Esophagus muscularis mucosa (tissue), 4 donors: Measurements from ENCODE around the gene TCERG1L. TPM values are rescaled to one million over a fixed set of nuclear protein-coding genes. Genes with fewer than 3 reads are reported as not detected.

Experiments
- DNase-seq: peaks from one replicate; pipeline ENCODE4 v3.0.0-alpha.2; 2017; ENCODE audit errors: extremely low spot score
- H3K27ac ChIP-seq, 4 donors: fragments of 200-600 bp; sonication (generic); replicated peaks in 1 of 4; 1 replicate in 3 of 4; 2 replicates in 1 of 4; pipeline ENCODE4 v1.5.1; 2016 to 2019; ENCODE audit warnings: mild to moderate bottlenecking in 1 of 4
- H3K27me3 ChIP-seq, 4 donors: fragments of 200-600 bp; sonication (generic); one replicate each; pipeline versions ENCODE4 v1.5.1 to v1.6.0; 2016 to 2019
- H3K36me3 ChIP-seq, 4 donors: fragments of 200-600 bp; sonication (generic); one replicate each; pipeline ENCODE4 v1.5.1; 2016 to 2019
- H3K4me1 ChIP-seq, 4 donors: fragments of 200-600 bp; sonication (generic); one replicate each; pipeline ENCODE4 v1.5.1; 2016 to 2019
- H3K4me3 ChIP-seq, 4 donors: fragments of 200-600 bp; sonication (generic); 1 replicate in 2 of 4; 2 replicates in 2 of 4; pipeline ENCODE4 v1.5.1; 2016 to 2019; ENCODE audit warnings: mild to moderate bottlenecking in 4 of 4, moderate library complexity in 1 of 4
- H3K9me3 ChIP-seq, 4 donors: fragments of 200-600 bp; sonication (generic); 1 replicate in 3 of 4; 2 replicates in 1 of 4; pipeline ENCODE4 v1.5.1; 2016 to 2019
- EP300 ChIP-seq: sonication (generic); formaldehyde crosslinking; IDR thresholded peaks from one replicate; pipeline ENCODE4 v1.6.1; 2017; ENCODE audit warnings: antibody characterized with exemption
- POLR2A ChIP-seq: fragments of 450-650 bp; IDR thresholded peaks from one replicate; pipeline ENCODE4 v1.6.1; 2017; ENCODE audit warnings: antibody characterized with exemption, moderate library complexity, mild to moderate bottlenecking, low read depth
- POLR2AphosphoS5 ChIP-seq, 2 donors: sonication (generic); formaldehyde crosslinking; IDR thresholded peaks; one replicate each; pipeline ENCODE4 v1.6.1; 2017; ENCODE audit warnings: antibody characterized with exemption in 2 of 2
- WGBS: methylation state at CpG from one replicate; pipeline ENCODE4 v1.1.5; 2018; 5-methylcytosine and 5-hydroxymethylcytosine counted together
- intact Hi-C: fragments of 100-400 bp; cut with DNase I; formaldehyde crosslinking; loops from one replicate; pipeline ENCODE4 v1.15.1; 2023
- total RNA-seq, 4 donors: library from RNA; depleted of rRNA; stranded (reverse); fragments of >200 nt; gene quantifications; one replicate each; pipeline versions ENCODE4 v1.1.0 to v1.2.1, GENCODE V29; 2016
- TF ChIP-seq, protein P1 (sequence below), 3 experiments: fragments of 200-600 bp in 2 of 3; fragments of 450-650 bp in 1 of 3; sonication (generic) in 2 of 3; IDR thresholded peaks; one replicate each; pipeline ENCODE4 v1.5.1; 2017 to 2019; ENCODE audit warnings: antibody characterized with exemption in 3 of 3, mild to moderate bottlenecking in 2 of 3, moderate library complexity in 1 of 3

TCERG1L gene, protein sequence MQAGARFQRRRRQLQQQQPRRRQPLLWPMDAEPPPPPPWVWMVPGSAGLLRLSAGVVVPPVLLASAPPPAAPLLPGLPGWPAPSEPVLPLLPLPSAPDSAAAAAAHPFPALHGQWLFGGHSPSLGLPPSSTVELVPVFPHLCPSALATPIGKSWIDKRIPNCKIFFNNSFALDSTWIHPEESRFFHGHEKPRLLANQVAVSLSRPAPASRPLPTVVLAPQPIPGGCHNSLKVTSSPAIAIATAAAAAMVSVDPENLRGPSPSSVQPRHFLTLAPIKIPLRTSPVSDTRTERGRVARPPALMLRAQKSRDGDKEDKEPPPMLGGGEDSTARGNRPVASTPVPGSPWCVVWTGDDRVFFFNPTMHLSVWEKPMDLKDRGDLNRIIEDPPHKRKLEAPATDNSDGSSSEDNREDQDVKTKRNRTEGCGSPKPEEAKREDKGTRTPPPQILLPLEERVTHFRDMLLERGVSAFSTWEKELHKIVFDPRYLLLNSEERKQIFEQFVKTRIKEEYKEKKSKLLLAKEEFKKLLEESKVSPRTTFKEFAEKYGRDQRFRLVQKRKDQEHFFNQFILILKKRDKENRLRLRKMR
- not detected for total RNA-seq

DNA sequence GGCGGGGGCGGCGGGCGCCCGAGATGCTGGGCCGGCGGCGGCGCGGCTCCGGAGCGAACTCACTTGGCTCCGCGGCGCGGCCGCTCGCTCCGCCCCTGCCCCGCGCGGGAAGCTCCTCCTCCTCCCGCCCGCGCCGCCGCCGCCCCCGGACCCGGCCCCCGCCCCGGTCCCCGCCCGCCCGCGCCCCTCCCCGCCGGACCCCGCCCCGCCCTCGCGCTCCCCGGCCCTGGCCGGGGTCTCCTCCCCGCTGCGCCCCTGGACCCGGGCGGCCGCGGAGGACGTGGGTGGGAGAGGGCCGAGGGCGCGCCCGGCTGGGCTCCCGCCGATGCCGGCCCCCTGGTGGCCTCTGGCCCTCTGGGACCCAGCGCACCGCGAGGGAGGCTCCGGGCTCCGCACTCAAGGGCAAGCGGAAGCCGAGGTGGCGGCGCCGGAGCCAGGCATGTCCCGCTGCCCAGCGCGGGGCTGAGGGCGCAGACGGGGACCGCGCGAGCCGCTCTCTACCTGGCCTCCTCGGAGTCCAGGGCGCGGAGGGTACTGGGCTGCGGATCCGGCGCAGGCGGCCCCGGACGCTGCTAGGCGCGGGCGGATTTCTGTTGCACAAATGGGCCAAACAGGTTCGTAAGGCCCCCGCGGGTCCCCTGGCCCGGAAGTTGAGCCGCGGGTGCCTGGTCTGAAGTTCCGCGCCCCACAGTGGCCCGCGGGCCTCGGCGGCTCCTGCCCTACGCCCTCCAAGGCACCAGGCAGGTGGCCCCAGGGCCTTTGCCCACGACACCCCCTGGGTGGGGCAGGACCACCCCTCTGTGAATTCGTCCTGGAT is at the start of gene TCERG1L:
TSS of gene TCERG1L (minus strand) at position 61 of the 817 bp plus-strand sequence. CDS start 86 bp downstream, outside the sequence.
- no peak within 1 kb of the TSS for H3K27ac ChIP-seq
- TF ChIP-seq, protein P1, sequence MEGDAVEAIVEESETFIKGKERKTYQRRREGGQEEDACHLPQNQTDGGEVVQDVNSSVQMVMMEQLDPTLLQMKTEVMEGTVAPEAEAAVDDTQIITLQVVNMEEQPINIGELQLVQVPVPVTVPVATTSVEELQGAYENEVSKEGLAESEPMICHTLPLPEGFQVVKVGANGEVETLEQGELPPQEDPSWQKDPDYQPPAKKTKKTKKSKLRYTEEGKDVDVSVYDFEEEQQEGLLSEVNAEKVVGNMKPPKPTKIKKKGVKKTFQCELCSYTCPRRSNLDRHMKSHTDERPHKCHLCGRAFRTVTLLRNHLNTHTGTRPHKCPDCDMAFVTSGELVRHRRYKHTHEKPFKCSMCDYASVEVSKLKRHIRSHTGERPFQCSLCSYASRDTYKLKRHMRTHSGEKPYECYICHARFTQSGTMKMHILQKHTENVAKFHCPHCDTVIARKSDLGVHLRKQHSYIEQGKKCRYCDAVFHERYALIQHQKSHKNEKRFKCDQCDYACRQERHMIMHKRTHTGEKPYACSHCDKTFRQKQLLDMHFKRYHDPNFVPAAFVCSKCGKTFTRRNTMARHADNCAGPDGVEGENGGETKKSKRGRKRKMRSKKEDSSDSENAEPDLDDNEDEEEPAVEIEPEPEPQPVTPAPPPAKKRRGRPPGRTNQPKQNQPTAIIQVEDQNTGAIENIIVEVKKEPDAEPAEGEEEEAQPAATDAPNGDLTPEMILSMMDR (IDR thresholded peaks at IDR 0.05) = no peak
- no peak for TF ChIP-seq EP300
- intact Hi-C loops = no loop called here
- peak within 1 kb of the TSS; percentile 22 to 34 (median 32) for H3K4me3 ChIP-seq
- no peaks in the 10 kb centered on the region for H3K36me3 ChIP-seq
- no peaks in the 10 kb centered on the region for H3K9me3 ChIP-seq
- DNase-seq = no peak
- peaks cover 9 to 85% (median 23%) of the 10 kb centered on the region in 4 donors for H3K27me3 ChIP-seq
- 10% methylated on average over 2 of the region's 104 CpGs for WGBS
- peaks cover 0 to 23% (median 20%) of the 10 kb centered on the region in 4 donors for H3K4me1 ChIP-seq

DNA sequence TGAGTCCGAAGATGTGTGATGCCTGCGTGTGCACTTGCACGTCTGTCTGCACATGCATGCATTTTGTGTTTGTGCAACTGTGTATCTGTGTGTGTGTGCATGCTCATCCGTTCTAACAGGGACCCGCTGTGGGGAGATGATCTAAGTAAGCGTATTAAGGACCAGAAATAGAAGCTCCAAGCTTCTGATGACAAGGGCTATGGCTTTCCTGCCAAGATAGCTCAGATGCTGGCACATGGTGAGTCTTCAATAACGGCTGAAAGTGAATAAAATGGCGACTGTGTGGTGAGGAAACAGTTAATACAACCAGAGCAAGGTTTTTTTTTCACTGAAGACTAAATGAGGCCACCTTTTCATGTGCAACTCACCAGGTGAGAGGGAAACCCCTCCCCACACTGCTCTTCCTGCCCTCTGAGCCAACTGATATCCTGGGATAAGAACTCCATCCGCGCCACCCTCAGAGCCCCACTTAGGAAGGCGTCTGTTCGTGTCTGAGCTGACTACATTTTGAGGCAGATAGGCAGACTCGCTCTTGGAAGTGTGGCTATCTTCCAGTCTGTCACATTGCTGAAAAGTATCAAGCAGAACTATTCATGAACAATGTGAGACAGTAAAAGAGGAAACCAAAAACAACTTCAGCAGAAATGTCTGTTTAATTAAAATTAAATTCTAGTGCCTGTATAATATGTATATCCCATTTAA is 47.4 kb upstream of the TCERG1L start:
- H3K36me3 ChIP-seq = no peaks in the 10 kb centered on the region
- peaks cover 0 to 7% (median 0%) of the 10 kb centered on the region in 4 donors for H3K9me3 ChIP-seq
- H3K27me3 ChIP-seq = peaks cover 0 to 24% (median 0%) of the 10 kb centered on the region in 4 donors
- no peak for TF ChIP-seq POLR2A
- H3K4me1 ChIP-seq = peaks cover 0 to 5% (median 0%) of the 10 kb centered on the region in 4 donors
- intact Hi-C loops = no loop called here
- no peak overlapping the region for H3K27ac ChIP-seq
- no peak overlapping the region for H3K4me3 ChIP-seq
- no peak for DNase-seq
- WGBS = 56% methylated on average over 10 of the region's 13 CpGs

DNA sequence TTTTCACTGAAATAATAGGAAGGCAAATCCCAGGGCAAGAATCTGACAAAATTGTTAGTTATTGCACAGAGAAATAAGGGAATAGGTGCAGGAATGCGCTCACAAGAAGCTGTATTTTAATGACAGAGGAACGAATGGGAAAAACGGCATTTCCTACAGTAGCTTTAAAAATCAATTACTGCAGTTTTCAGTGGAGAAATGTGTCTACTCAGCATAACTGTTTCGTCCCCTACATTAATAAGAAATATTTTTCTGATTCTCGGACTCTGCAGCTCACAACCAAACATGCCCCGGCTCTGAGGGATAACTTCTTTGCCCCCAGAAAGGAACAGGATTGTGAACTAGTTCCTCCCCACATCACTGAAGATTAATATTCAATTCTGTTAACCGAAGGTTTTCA is 44.9 kb upstream of the TCERG1L start:
- 77% methylated on average over 7 of the region's 7 CpGs for WGBS
- Histone ChIP-seq H3K36me3 (no peaks in the 10 kb centered on the region), H3K27me3 (peaks cover 0 to 39% (median 0%) of the 10 kb centered on the region in 4 donors), H3K27ac (no peak overlapping the region), H3K4me3 (no peak overlapping the region), H3K9me3 (peaks cover 0 to 7% (median 0%) of the 10 kb centered on the region in 4 donors), H3K4me1 (no peaks in the 10 kb centered on the region)
- no peak for DNase-seq
- TF ChIP-seq POLR2A (no peak), POLR2AphosphoS5 (IDR thresholded peaks at IDR 0.05) (no peak), EP300 (no peak)
- TF ChIP-seq, protein P1 (IDR thresholded peaks at IDR 0.05) = no peak
- intact Hi-C loops = no loop called here

DNA sequence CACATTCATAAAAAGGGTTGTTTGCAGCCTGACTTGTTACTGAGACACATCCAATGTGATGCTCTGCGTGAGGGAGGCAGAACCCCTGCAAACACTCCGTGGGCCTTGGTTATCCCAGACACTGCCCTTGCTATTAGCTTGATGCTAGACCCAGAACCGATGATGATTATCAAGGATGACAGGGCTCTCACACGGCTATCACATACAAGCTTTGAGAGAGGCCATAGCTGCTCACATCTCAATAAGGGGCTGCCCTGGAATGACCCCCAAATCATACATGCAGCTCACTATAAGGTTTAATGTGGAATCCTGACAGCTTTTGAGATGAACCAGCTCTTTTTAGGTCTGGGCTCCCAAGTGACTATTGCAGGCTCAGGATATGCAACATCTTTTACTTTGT is 44.4 kb upstream of the TCERG1L start:
- 83% methylated on average over 4 of the region's 4 CpGs for WGBS
- Histone ChIP-seq H3K36me3 (no peaks in the 10 kb centered on the region), H3K27ac (no peak overlapping the region), H3K4me1 (no peaks in the 10 kb centered on the region), H3K4me3 (no peak overlapping the region), H3K9me3 (peaks cover 0 to 7% (median 0%) of the 10 kb centered on the region in 4 donors), H3K27me3 (peaks cover 0 to 44% (median 0%) of the 10 kb centered on the region in 4 donors)
- no peak for DNase-seq
- TF ChIP-seq, protein P1 (IDR thresholded peaks at IDR 0.05) = no peak
- no peak for TF ChIP-seq POLR2A
- intact Hi-C loops = no loop called here
